Measurements from ENCODE around the gene DCUN1D3. TPM values are rescaled to one million over a fixed set of nuclear protein-coding genes. Genes with fewer than 3 reads are reported as not detected.
"Not testable (repeated sequence)": the region's sequence is repeated elsewhere in the genome, so short reads cannot be mapped to it uniquely, and the experiment has no call there.

Gene DCUN1D3
- total and polyA plus RNA-seq, 7 donors, result 3.0 to 21.6 (median 10.8) TPM

- Histone ChIP-seq H3K4me1 (peaks cover 0 to 16% (median 13%) of the 10 kb centered on the region in 4 donors), H3K27ac (peak within 1 kb of the TSS; percentile 81 to 95 (median 92)), H3K36me3 (peaks cover 0 to 9% (median 0%) of the 10 kb centered on the region in 4 donors), H3K4me3 (peak within 1 kb of the TSS; percentile 73 to 87 (median 80)), H3K9me3 (no peaks in the 10 kb centered on the region), H3K27me3 (no peaks in the 10 kb centered on the region)
- TF ChIP-seq EP300 (IDR thresholded peaks at IDR 0.05), result no peak
- peak in 1 of 2 donors; percentile 36 for TF ChIP-seq POLR2A (IDR thresholded peaks at IDR 0.05)
- TF ChIP-seq CTCF (IDR thresholded peaks at IDR 0.05), result peak in 2 of 4 experiments; percentile 5 to 34
- TF ChIP-seq POLR2AphosphoS5 (IDR thresholded peaks at IDR 0.05), result peak; percentile 44 to 73 (median 61)
- intact Hi-C loops (cut with DNase I), result loop anchor here (5.0 to 10.0 kb wide), 3 partner anchors 64 to 276 kb away; partner anchors contain the start of genes DCUN1D3, LYRM1 and THUMPD1
- WGBS, 2 donors, result 1% methylated on average over 74 of the region's 74 CpGs
- DNase-seq, result peak; percentile 95
Observed at GRCh38 chr16:20806168-20807050, 93.7 kb downstream of the DCUN1D3 start, which contains the start of the genes ERI2 and REXO5. TSS of gene ERI2 (minus strand) at chr16:20806472. CDS start at chr16:20806430, 42 bp downstream. TSS of gene REXO5 (plus strand) at chr16:20806527. CDS start at chr16:20806954, 427 bp downstream.

- peak overlapping the region; percentile 81 to 95 (median 92) for H3K27ac ChIP-seq
- intact Hi-C loops (cut with DNase I), result loop anchor here (2.0 to 10.0 kb wide), 4 partner anchors 45 to 277 kb away; partner anchors contain the start of genes DCUN1D3, LYRM1 and THUMPD1
- not testable (repeated sequence) for DNase-seq, H3K9me3 ChIP-seq, H3K27me3 ChIP-seq
- peaks cover 0 to 16% (median 13%) of the 10 kb centered on the region in 4 donors for H3K4me1 ChIP-seq
- peak overlapping the region; percentile 73 to 87 (median 80) for H3K4me3 ChIP-seq
- 5 to 15% methylated on average over 12 of the region's 12 CpGs for WGBS, 2 donors
- peaks cover 0 to 16% (median 0%) of the 10 kb centered on the region in 4 donors for H3K36me3 ChIP-seq
Observed at GRCh38 chr16:20805684-20806167, 94.4 kb downstream of the DCUN1D3 start.

Small RNA genes within 50 kb of the gene (small RNA-seq; reads per million reads assigned to genes)
- 0 reads per million in 3 donors for gene RF00618

Other genes with a start within 250 kb of the DCUN1D3 start
- gene ACSM1, start 202.7 kb downstream of the DCUN1D3 start, total RNA-seq, result 1 to 10 TPM in 3 of 4 donors, under 1 TPM in 1; 0.71 to 2.4 (median 1.8) TPM
- 1 to 10 TPM in 1 of 3 donors, under 1 TPM in 2; 0.41 to 1.2 (median 0.69) TPM for gene ACSM1, start 202.7 kb downstream of the DCUN1D3 start, polyA plus RNA-seq
- gene THUMPD1, start 158.5 kb downstream of the DCUN1D3 start, total RNA-seq, result 100 to 1,000 TPM in 3 of 4 donors, 10 to 100 TPM in 1; 59.3 to 115 (median 112) TPM
- 10 to 100 TPM; 12.0 to 21.7 (median 15.5) TPM for gene THUMPD1, start 158.5 kb downstream of the DCUN1D3 start, polyA plus RNA-seq
- 10 to 100 TPM; 12.5 to 22.7 (median 15.6) TPM for gene ACSM3, start 136.3 kb downstream of the DCUN1D3 start, total RNA-seq
- gene ACSM3, start 136.3 kb downstream of the DCUN1D3 start, polyA plus RNA-seq, result 10 to 100 TPM; 14.1 to 25.7 (median 16.2) TPM
- 10 to 100 TPM in 3 of 4 donors, 1 to 10 TPM in 1; 7.2 to 19.3 (median 16.6) TPM for gene ERI2, start 93.9 kb downstream of the DCUN1D3 start, total RNA-seq
- gene ERI2, start 93.9 kb downstream of the DCUN1D3 start, polyA plus RNA-seq, result 10 to 100 TPM in 2 of 3 donors, 1 to 10 TPM in 1; 8.4 to 24.3 (median 12.8) TPM
- 1 to 10 TPM; 1.8 to 7.5 (median 3.0) TPM for gene REXO5, start 93.8 kb downstream of the DCUN1D3 start, total RNA-seq
- gene REXO5, start 93.8 kb downstream of the DCUN1D3 start, polyA plus RNA-seq, result 1 to 10 TPM; 1.2 to 2.9 (median 1.2) TPM
- gene LYRM1, start 413 bp upstream of the DCUN1D3 start, total RNA-seq, result 10 to 100 TPM; 38.5 to 85.6 (median 53.4) TPM
- gene LYRM1, start 413 bp upstream of the DCUN1D3 start, polyA plus RNA-seq, result 10 to 100 TPM; 31.2 to 43.7 (median 34.8) TPM